Measurements from ENCODE around the gene DAAM1. TPM values are rescaled to one million over a fixed set of nuclear protein-coding genes. Genes with fewer than 3 reads are reported as not detected.

Gene DAAM1
- polyA plus RNA-seq, 2 of the 4 experiments (the other 2 are of a cell fraction) = 6.8 to 10.8 TPM

- no peak for TF ChIP-seq MAFK (IDR thresholded peaks at IDR 0.05; ENCODE audit: partially characterized antibody)
- no peak for TF ChIP-seq ATOH8 (CRISPR knock-in tag; IDR thresholded peaks at IDR 0.05; ENCODE audit: low read depth)
- TF ChIP-seq HES2 (IDR thresholded peaks at IDR 0.05) = no peak
- no peak for TF ChIP-seq SREBF2 (IDR thresholded peaks at IDR 0.05)
- TF ChIP-seq MYC (IDR thresholded peaks at IDR 0.05; ENCODE audit: borderline replicate concordance, low read length) = no peak
- no peak for TF ChIP-seq FOSL2 (IDR thresholded peaks at IDR 0.05)
- TF ChIP-seq FOSL2 (CRISPR knock-in tag; IDR thresholded peaks at IDR 0.05) = no peak
- TF ChIP-seq CEBPB (IDR thresholded peaks at IDR 0.05) = no peak
Observed at GRCh38 chr14:59277659-59278058, 89.2 kb downstream of the DAAM1 start (continued).

DNA sequence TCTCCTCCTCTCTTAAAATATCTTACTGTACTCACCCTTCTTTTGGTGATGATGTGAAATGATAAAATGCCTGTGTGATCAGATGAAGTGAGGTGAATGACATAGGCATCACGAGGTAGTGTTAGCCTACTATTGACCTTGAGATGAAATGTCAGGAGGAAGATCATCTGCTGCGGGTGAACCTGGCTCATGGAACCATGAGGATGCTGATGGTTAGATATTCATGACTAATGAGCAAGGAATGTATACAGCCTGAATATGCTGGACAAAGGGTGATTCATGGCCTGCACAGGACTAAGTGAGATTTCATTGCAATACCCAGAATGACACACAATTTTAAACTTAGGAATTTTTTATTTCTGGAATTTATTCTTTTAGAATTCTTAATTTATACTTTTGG, 89.6 kb downstream of the DAAM1 start:
- ChIA-PET CTCF (no interaction called here), POLR2A (no interaction called here)
- peak; percentile 94 for TF ChIP-seq FOSL2 (IDR thresholded peaks at IDR 0.05)
- TF ChIP-seq FOSL2 (CRISPR knock-in tag; IDR thresholded peaks at IDR 0.05) = peak; percentile 92
- TF ChIP-seq, protein P1, sequence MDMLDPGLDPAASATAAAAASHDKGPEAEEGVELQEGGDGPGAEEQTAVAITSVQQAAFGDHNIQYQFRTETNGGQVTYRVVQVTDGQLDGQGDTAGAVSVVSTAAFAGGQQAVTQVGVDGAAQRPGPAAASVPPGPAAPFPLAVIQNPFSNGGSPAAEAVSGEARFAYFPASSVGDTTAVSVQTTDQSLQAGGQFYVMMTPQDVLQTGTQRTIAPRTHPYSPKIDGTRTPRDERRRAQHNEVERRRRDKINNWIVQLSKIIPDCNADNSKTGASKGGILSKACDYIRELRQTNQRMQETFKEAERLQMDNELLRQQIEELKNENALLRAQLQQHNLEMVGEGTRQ (IDR thresholded peaks at IDR 0.05) = peak; percentile 16; the same call in 1 of the 2 replicates
- TF ChIP-seq, protein P2, sequence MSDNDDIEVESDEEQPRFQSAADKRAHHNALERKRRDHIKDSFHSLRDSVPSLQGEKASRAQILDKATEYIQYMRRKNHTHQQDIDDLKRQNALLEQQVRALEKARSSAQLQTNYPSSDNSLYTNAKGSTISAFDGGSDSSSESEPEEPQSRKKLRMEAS (IDR thresholded peaks at IDR 0.05) = peak; percentile 81
- TF ChIP-seq JUNB (IDR thresholded peaks at IDR 0.05) = peak; percentile 95
- TF ChIP-seq GATA3 (IDR thresholded peaks at IDR 0.05; ENCODE audit: borderline replicate concordance) = peak; percentile 88
- no peak for TF ChIP-seq POLR2A (IDR thresholded peaks at IDR 0.05; ENCODE audit: low read length)
- peak; percentile 54 to 58; a peak in 2 of 5 replicates for TF ChIP-seq EP300 (IDR thresholded peaks at IDR 0.05)
- TF ChIP-seq JUN (IDR thresholded peaks at IDR 0.05) = peak; percentile 61 to 68; a peak in 2 of 5 replicates
- peak; percentile 77; the same call in 1 of the 2 replicates for TF ChIP-seq ESRRA (IDR thresholded peaks at IDR 0.05; ENCODE audit: borderline replicate concordance, low read length)
- no peak for TF ChIP-seq ATOH8 (CRISPR knock-in tag; IDR thresholded peaks at IDR 0.05; ENCODE audit: low read depth)
- peak; percentile 51 to 68 for TF ChIP-seq CEBPB (IDR thresholded peaks at IDR 0.05)
- ATAC-seq (peak; percentile 86 to 93), DNase-seq (ENCODE audit: low read depth in 1 of 2, low spot score in 1 of 2) (peak; percentile 67 to 82), FAIRE-seq (peak; percentile 97)
- H3K4me2 ChIP-seq = peak overlapping the region; percentile 75
- WGBS (ENCODE audit: missing lambda C conversion rate) = 2% methylated on average over 2 of the region's 2 CpGs
- peaks cover 73% of the 10 kb centered on the region for H3K4me1 ChIP-seq
- no peak overlapping the region for H3K4me3 ChIP-seq
- H3K9me3 ChIP-seq = no peaks in the 10 kb centered on the region
- peak overlapping the region; percentile 75 to 80 for H3K27ac ChIP-seq

GRCh38 chr14:59280961-59281360, 92.5 kb downstream of the DAAM1 start:
- peaks cover 5% of the 10 kb centered on the region; the same call in 2 of the 3 replicates for H3K9me3 ChIP-seq
- TF ChIP-seq EP300 (IDR thresholded peaks at IDR 0.05) (no peak), MAZ (IDR thresholded peaks at IDR 0.05; ENCODE audit: borderline replicate concordance, low read depth, low read length) (no peak), BHLHE40 (IDR thresholded peaks at IDR 0.05; ENCODE audit: low read depth, low read length) (no peak), PBX3 (IDR thresholded peaks at IDR 0.05) (no peak), POLR2A (IDR thresholded peaks at IDR 0.05; ENCODE audit: low read length) (no peak), ZC3H11A (IDR thresholded peaks at IDR 0.05) (no peak), HOXA7 (CRISPR knock-in tag; IDR thresholded peaks at IDR 0.05) (no peak), CBX8 (IDR thresholded peaks at IDR 0.05) (no peak), ZFP36 (IDR thresholded peaks at IDR 0.05; ENCODE audit: borderline replicate concordance, partially characterized antibody) (no peak), KDM1A (IDR thresholded peaks at IDR 0.05; ENCODE audit: low read depth) (no peak)
- TF ChIP-seq, protein P3, sequence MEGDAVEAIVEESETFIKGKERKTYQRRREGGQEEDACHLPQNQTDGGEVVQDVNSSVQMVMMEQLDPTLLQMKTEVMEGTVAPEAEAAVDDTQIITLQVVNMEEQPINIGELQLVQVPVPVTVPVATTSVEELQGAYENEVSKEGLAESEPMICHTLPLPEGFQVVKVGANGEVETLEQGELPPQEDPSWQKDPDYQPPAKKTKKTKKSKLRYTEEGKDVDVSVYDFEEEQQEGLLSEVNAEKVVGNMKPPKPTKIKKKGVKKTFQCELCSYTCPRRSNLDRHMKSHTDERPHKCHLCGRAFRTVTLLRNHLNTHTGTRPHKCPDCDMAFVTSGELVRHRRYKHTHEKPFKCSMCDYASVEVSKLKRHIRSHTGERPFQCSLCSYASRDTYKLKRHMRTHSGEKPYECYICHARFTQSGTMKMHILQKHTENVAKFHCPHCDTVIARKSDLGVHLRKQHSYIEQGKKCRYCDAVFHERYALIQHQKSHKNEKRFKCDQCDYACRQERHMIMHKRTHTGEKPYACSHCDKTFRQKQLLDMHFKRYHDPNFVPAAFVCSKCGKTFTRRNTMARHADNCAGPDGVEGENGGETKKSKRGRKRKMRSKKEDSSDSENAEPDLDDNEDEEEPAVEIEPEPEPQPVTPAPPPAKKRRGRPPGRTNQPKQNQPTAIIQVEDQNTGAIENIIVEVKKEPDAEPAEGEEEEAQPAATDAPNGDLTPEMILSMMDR (IDR thresholded peaks at IDR 0.05) = no peak
- H3K4me3 ChIP-seq = no peak overlapping the region
- H3K4me2 ChIP-seq = peak overlapping the region; percentile 60
- no peak for FAIRE-seq
- H3K4me1 ChIP-seq = peaks cover 69% of the 10 kb centered on the region
- ChIA-PET POLR2A (no interaction called here), CTCF (no interaction called here)
- ATAC-seq = no peak
- WGBS (ENCODE audit: missing lambda C conversion rate) = 79% methylated on average over 5 of the region's 5 CpGs
- H3K27ac ChIP-seq = peak overlapping the region; percentile 59 to 80
- DNase-seq (ENCODE audit: low read depth in 1 of 2, low spot score in 1 of 2) = no peak

Data from A549 (cell line).